DOHH2 (cell line): ENCODE results near the gene ACADM.
"Not testable (repeated sequence)": the region's sequence is repeated elsewhere in the genome, so short reads cannot be mapped to it uniquely, and the experiment has no call there.

Source experiments
- H3F3A ChIP-seq: fragments of 200-600 bp; sonication (generic), shearing (Covaris generic); 2 replicates; pipeline ENCODE4 v1.6.0; 2016; ENCODE audit warnings: antibody characterized with exemption, mild to moderate bottlenecking; ENCODE audit not compliant: control insufficient read depth, insufficient read depth
- H3K27ac ChIP-seq: fragments of 200-600 bp; sonication (generic); 2 replicates; pipeline ENCODE4 v1.5.1; 2014; ENCODE audit warnings: low read depth, mild to moderate bottlenecking, low read length, moderate library complexity
- H3K27me3 ChIP-seq: fragments of 200-600 bp; sonication (generic); 2 replicates; pipeline ENCODE4 v1.6.1; 2014; ENCODE audit warnings: mild to moderate bottlenecking, low read length, mixed read lengths; ENCODE audit not compliant: control insufficient read depth
- H3K36me3 ChIP-seq: fragments of 200-600 bp; sonication (generic); 2 replicates; pipeline ENCODE4 v1.6.1; 2014; ENCODE audit warnings: mild to moderate bottlenecking, low read length, moderate library complexity, mixed read lengths; ENCODE audit not compliant: control insufficient read depth
- H3K4me1 ChIP-seq: fragments of 200-600 bp; sonication (generic); 2 replicates; pipeline ENCODE4 v1.6.1; 2014; ENCODE audit warnings: mild to moderate bottlenecking, low read length, mixed read lengths; ENCODE audit not compliant: control insufficient read depth
- H3K4me2 ChIP-seq: fragments of 200-600 bp; sonication (generic); 2 replicates; pipeline ENCODE4 v1.6.0; 2014; ENCODE audit warnings: mild to moderate bottlenecking, low read length, moderate library complexity
- H3K4me3 ChIP-seq: fragments of 200-600 bp; sonication (generic); 2 replicates; pipeline ENCODE4 v1.5.1; 2014; ENCODE audit warnings: mild to moderate bottlenecking, low read length, mixed read lengths
- H3K79me2 ChIP-seq: fragments of 200-600 bp; sonication (generic); 2 replicates; pipeline ENCODE4 v1.6.1; 2014; ENCODE audit warnings: mild to moderate bottlenecking, low read length, mixed read lengths; ENCODE audit not compliant: control insufficient read depth
- H3K9me2 ChIP-seq: fragments of 200-600 bp; sonication (generic); replicated peaks from 2 replicates; pipeline ENCODE4 v1.6.1; 2014; ENCODE audit warnings: mild to moderate bottlenecking, low read length, mixed read lengths; ENCODE audit not compliant: control insufficient read depth
- H3K9me3 ChIP-seq: fragments of 200-600 bp; sonication (generic); 2 replicates; pipeline ENCODE4 v1.6.1; 2014; ENCODE audit warnings: antibody characterized with exemption, low read length, mixed read lengths; ENCODE audit not compliant: control insufficient read depth, insufficient read depth
- H4K20me1 ChIP-seq: fragments of 200-600 bp; sonication (generic); 2 replicates; pipeline ENCODE4 v1.6.0; 2014; ENCODE audit warnings: low read depth, mild to moderate bottlenecking, antibody characterized with exemption, low read length, moderate library complexity; ENCODE audit not compliant: control insufficient read depth, insufficient read depth
- CTCF ChIP-seq: fragments of 200-600 bp; sonication (generic); IDR thresholded peaks from one replicate; pipeline ENCODE4 v1.5.1; 2014; ENCODE audit warnings: antibody characterized with exemption, mild to moderate bottlenecking, low read depth, low read length; ENCODE audit not compliant: poor library complexity, severe bottlenecking
- EZH2phosphoT487 ChIP-seq: fragments of 200-600 bp; sonication (generic); IDR thresholded peaks from 2 replicates; pipeline ENCODE4 v1.6.1; 2017; ENCODE audit warnings: borderline replicate concordance, mild to moderate bottlenecking, antibody characterized with exemption, low read length, moderate library complexity, mixed read lengths

Gene ACADM

GRCh38 chr1:75770761-75771160 lies 46.3 kb downstream of the ACADM start:
- H3K4me3 ChIP-seq = no peak overlapping the region
- peaks cover 3% of the 10 kb centered on the region; the same call in 1 of the 2 replicates for H3F3A ChIP-seq
- H3K9me2 ChIP-seq = no peaks in the 10 kb centered on the region
- H3K27me3 ChIP-seq = no peaks in the 10 kb centered on the region
- no peaks in the 10 kb centered on the region for H3K79me2 ChIP-seq
- no peaks in the 10 kb centered on the region for H3K4me1 ChIP-seq
- no peaks in the 10 kb centered on the region for H3K9me3 ChIP-seq
- H4K20me1 ChIP-seq = no peaks in the 10 kb centered on the region
- TF ChIP-seq EZH2phosphoT487 (no peak), CTCF (no peak)
- no peak overlapping the region for H3K27ac ChIP-seq
- no peaks in the 10 kb centered on the region for H3K36me3 ChIP-seq
- no peak overlapping the region for H3K4me2 ChIP-seq

GRCh38 chr1:75771978-75772377 lies 47.5 kb downstream of the ACADM start:
- TF ChIP-seq CTCF = no peak
- TF ChIP-seq EZH2phosphoT487 = no peak
- H3K9me3 ChIP-seq = no peaks in the 10 kb centered on the region
- H3K4me2 ChIP-seq = no peak overlapping the region
- H3K4me3 ChIP-seq = no peak overlapping the region
- H3K27me3 ChIP-seq = no peaks in the 10 kb centered on the region
- H3K9me2 ChIP-seq = no peaks in the 10 kb centered on the region
- H3K79me2 ChIP-seq = no peaks in the 10 kb centered on the region
- no peak overlapping the region for H3K27ac ChIP-seq
- peaks cover 3% of the 10 kb centered on the region; the same call in 1 of the 2 replicates for H3F3A ChIP-seq
- H4K20me1 ChIP-seq = no peaks in the 10 kb centered on the region
- no peaks in the 10 kb centered on the region for H3K4me1 ChIP-seq
- H3K36me3 ChIP-seq = no peaks in the 10 kb centered on the region

- not testable (repeated sequence) for H3K9me2 ChIP-seq, H3K4me3 ChIP-seq, H3K4me2 ChIP-seq, H3K27ac ChIP-seq, H3K9me3 ChIP-seq, H3K27me3 ChIP-seq, H4K20me1 ChIP-seq, H3F3A ChIP-seq, H3K4me1 ChIP-seq, H3K79me2 ChIP-seq, H3K36me3 ChIP-seq
Measured at GRCh38 chr1:75777812-75778211, 53.3 kb downstream of the ACADM start.

- H3K4me1 ChIP-seq = not testable (repeated sequence)
Measured at GRCh38 chr1:75778694-75779093, 54.2 kb downstream of the ACADM start.

GRCh38 chr1:75780183-75780582 lies 55.7 kb downstream of the ACADM start:
- not testable (repeated sequence) for H3K27me3 ChIP-seq, H4K20me1 ChIP-seq, H3F3A ChIP-seq, H3K36me3 ChIP-seq, H3K79me2 ChIP-seq, H3K4me3 ChIP-seq, H3K9me2 ChIP-seq, H3K4me2 ChIP-seq, H3K9me3 ChIP-seq, H3K4me1 ChIP-seq, H3K27ac ChIP-seq

More at GRCh38 chr1:75778694-75779093, 54.2 kb downstream of the ACADM start:
- H4K20me1 ChIP-seq, H3K27ac ChIP-seq, H3K4me2 ChIP-seq, H3K79me2 ChIP-seq, H3K4me3 ChIP-seq, H3K27me3 ChIP-seq, H3F3A ChIP-seq, H3K36me3 ChIP-seq, H3K9me3 ChIP-seq, H3K9me2 ChIP-seq: not testable (repeated sequence)

GRCh38 chr1:75783920-75784319 lies 59.4 kb downstream of the ACADM start:
- H3K9me3 ChIP-seq, H3K27me3 ChIP-seq, H3K9me2 ChIP-seq: not testable (repeated sequence)
- peaks cover 42% of the 10 kb centered on the region for H3K79me2 ChIP-seq
- H3K4me3 ChIP-seq = peak overlapping the region; percentile 88
- peaks cover 12% of the 10 kb centered on the region; the same call in 1 of the 2 replicates for H4K20me1 ChIP-seq
- H3K36me3 ChIP-seq = peaks cover 29% of the 10 kb centered on the region
- H3F3A ChIP-seq = peaks cover 37% of the 10 kb centered on the region
- H3K27ac ChIP-seq = peak overlapping the region; percentile 92
- peaks cover 22% of the 10 kb centered on the region for H3K4me1 ChIP-seq
- H3K4me2 ChIP-seq = peak overlapping the region; percentile 70
